Common myeloid progenitor, CD34-positive (primary cell): ENCODE measurements around the gene TGFB3.

ENCODE experiments used
- CTCF ChIA-PET: fragments of 350-600 bp; sonication (Branson Sonifier 250); formaldehyde crosslinking; loops from one replicate; lab custom pipeline; 2021; ENCODE audit warnings: antibody characterized with exemption; lab: Charles Lee
- POLR2A ChIA-PET: fragments of 350-600 bp; sonication (Branson Sonifier 250); formaldehyde crosslinking; loops from one replicate; lab custom pipeline; 2021; ENCODE audit warnings: antibody characterized with exemption; lab: Charles Lee
- DNase-seq, 3 donors: peaks; one replicate each; pipeline versions ENCODE4 v3.0.0 to v3.0.0-alpha.2; 2013
- H3K27ac ChIP-seq, 2 experiments: 1 replicate in 1 of 2; 2 replicates in 1 of 2; pipeline ENCODE4 v1.7.0; 2013; ENCODE audit warnings: inconsistent platforms in 2 of 2, low read length in 2 of 2, mild to moderate bottlenecking in 2 of 2, low read depth in 1 of 2, moderate library complexity in 1 of 2; ENCODE audit not compliant: severe bottlenecking in 2 of 2, insufficient read depth in 1 of 2, poor library complexity in 1 of 2
- H3K27me3 ChIP-seq, 5 experiments: replicated peaks in 2 of 5; 1 replicate in 3 of 5; 2 replicates in 2 of 5; pipeline versions ENCODE4 v1.6.1 to v1.7.0; 2013; ENCODE audit warnings: low read length in 4 of 5, mild to moderate bottlenecking in 2 of 5, moderate library complexity in 2 of 5, inconsistent platforms in 1 of 5; ENCODE audit not compliant: insufficient read depth in 5 of 5, control insufficient read depth in 4 of 5
- H3K36me3 ChIP-seq, 4 experiments: 1 replicate in 2 of 4; 2 replicates in 2 of 4; pipeline versions ENCODE4 v1.6.1 to v1.7.0; 2013; ENCODE audit warnings: low read length in 3 of 4, control low read depth in 1 of 4, mild to moderate bottlenecking in 1 of 4; ENCODE audit not compliant: control insufficient read depth in 4 of 4, insufficient read depth in 4 of 4
- H3K4me1 ChIP-seq, 4 experiments: 1 replicate in 3 of 4; 2 replicates in 1 of 4; pipeline versions ENCODE4 v1.6.1 to v1.7.1; 2013; ENCODE audit warnings: low read length in 3 of 4, mild to moderate bottlenecking in 3 of 4, control low read depth in 1 of 4, inconsistent platforms in 1 of 4, moderate library complexity in 1 of 4; ENCODE audit not compliant: control insufficient read depth in 4 of 4, insufficient read depth in 4 of 4; ENCODE audit errors: control extremely low read depth in 1 of 4
- H3K4me3 ChIP-seq, 7 experiments: 1 replicate in 4 of 7; 2 replicates in 3 of 7; pipeline versions ENCODE4 v1.5.1 to v1.7.0; 2013; ENCODE audit warnings: mild to moderate bottlenecking in 7 of 7, low read length in 6 of 7, moderate library complexity in 6 of 7, inconsistent platforms in 2 of 7, low read depth in 2 of 7, control low read depth in 1 of 7; ENCODE audit not compliant: insufficient read depth in 4 of 7, control insufficient read depth in 1 of 7; ENCODE audit errors: extremely low read depth in 1 of 7
- H3K9me3 ChIP-seq, 5 experiments: 1 replicate in 4 of 5; 2 replicates in 1 of 5; pipeline versions ENCODE4 v1.6.1 to v1.7.1; 2013; ENCODE audit warnings: low read length in 4 of 5, mild to moderate bottlenecking in 2 of 5, inconsistent platforms in 1 of 5, low read depth in 1 of 5, moderate library complexity in 1 of 5; ENCODE audit not compliant: control insufficient read depth in 4 of 5, insufficient read depth in 2 of 5; ENCODE audit errors: control extremely low read depth in 1 of 5
- WGBS: methylation state at CpG from one replicate; pipeline ENCODE4 v1.1.5; 2013; ENCODE audit not compliant: insufficient coverage; 5-methylcytosine and 5-hydroxymethylcytosine counted together

Gene TGFB3

GRCh38 chr14:75982266-75983018, 647 bp upstream of the TGFB3 start:
- H3K36me3 ChIP-seq, result no peaks in the 10 kb centered on the region
- WGBS, result 0% methylated on average over 64 of the region's 77 CpGs
- no peaks in the 10 kb centered on the region for H3K9me3 ChIP-seq
- ChIA-PET POLR2A (no interaction called here), CTCF (interaction anchor here (0.8 to 13.7 kb wide), 9 partner anchors 9 to 279 kb away, joined by 3 to 147 read pairs (median 4); no protein-coding TSS in a partner anchor)
- peak overlapping the region; percentile 63 to 89 (median 78) for H3K4me3 ChIP-seq
- peaks cover 0 to 2% (median 0%) of the 10 kb centered on the region in 5 experiments for H3K27me3 ChIP-seq
- peak; percentile 75 to 81 (median 79) for DNase-seq
- H3K27ac ChIP-seq, result peak overlapping the region in 1 of 2 experiments; percentile 62
- peaks cover 6 to 49% (median 40%) of the 10 kb centered on the region in 4 experiments for H3K4me1 ChIP-seq

GRCh38 chr14:75980856-75981255, 939 bp downstream of the TGFB3 start:
- Histone ChIP-seq H3K27me3 (peaks cover 0 to 2% (median 0%) of the 10 kb centered on the region in 5 experiments), H3K27ac (no peak overlapping the region), H3K9me3 (no peaks in the 10 kb centered on the region), H3K4me3 (no peak overlapping the region), H3K4me1 (peaks cover 6 to 42% (median 34%) of the 10 kb centered on the region in 4 experiments), H3K36me3 (no peaks in the 10 kb centered on the region)
- POLR2A ChIA-PET, result no interaction called here
- DNase-seq, result no peak
- 98% methylated on average over 7 of the region's 8 CpGs for WGBS
- CTCF ChIA-PET, result interaction anchor here (0.8 to 13.7 kb wide), 10 partner anchors 10 to 276 kb away, joined by 3 to 147 read pairs (median 4); no protein-coding TSS in a partner anchor

- no peak overlapping the region for H3K4me3 ChIP-seq
- CTCF ChIA-PET, result interaction anchor here (0.8 to 13.7 kb wide), 14 partner anchors 11 to 416 kb away, joined by 3 to 147 read pairs (median 3); no protein-coding TSS in a partner anchor
- WGBS, result 89% methylated on average over 14 of the region's 27 CpGs
- no peak overlapping the region for H3K27ac ChIP-seq
- H3K4me1 ChIP-seq, result peaks cover 4 to 37% (median 30%) of the 10 kb centered on the region in 4 experiments
- H3K9me3 ChIP-seq, result no peaks in the 10 kb centered on the region
- peaks cover 0 to 2% (median 0%) of the 10 kb centered on the region in 5 experiments for H3K27me3 ChIP-seq
- POLR2A ChIA-PET, result no interaction called here
- no peak for DNase-seq
- no peaks in the 10 kb centered on the region for H3K36me3 ChIP-seq
Measured at GRCh38 chr14:75979648-75980565, 1.9 kb downstream of the TGFB3 start.

GRCh38 chr14:75979071-75979571, 2.7 kb downstream of the TGFB3 start:
- ChIA-PET POLR2A (no interaction called here), CTCF (interaction anchor here (0.8 to 13.7 kb wide), 14 partner anchors 10 to 417 kb away, joined by 3 to 147 read pairs (median 3); no protein-coding TSS in a partner anchor)
- WGBS, result 7% methylated on average over 12 of the region's 14 CpGs
- peaks cover 4 to 37% (median 30%) of the 10 kb centered on the region in 4 experiments for H3K4me1 ChIP-seq
- peak; percentile 31 to 38 (median 34) for DNase-seq
- peaks cover 0 to 2% (median 0%) of the 10 kb centered on the region in 5 experiments for H3K27me3 ChIP-seq
- no peaks in the 10 kb centered on the region for H3K9me3 ChIP-seq
- H3K27ac ChIP-seq, result no peak overlapping the region
- peak overlapping the region in 2 of 7 experiments; percentile 26 to 57 for H3K4me3 ChIP-seq
- no peaks in the 10 kb centered on the region for H3K36me3 ChIP-seq

GRCh38 chr14:75978249-75978731, 3.5 kb downstream of the TGFB3 start:
- H3K36me3 ChIP-seq, result no peaks in the 10 kb centered on the region
- H3K4me3 ChIP-seq, result no peak overlapping the region
- 42% methylated on average over 7 of the region's 10 CpGs for WGBS
- POLR2A ChIA-PET, result no interaction called here
- CTCF ChIA-PET, result interaction anchor here (0.9 to 13.7 kb wide), 8 partner anchors 9 to 401 kb away, joined by 3 to 147 read pairs (median 4); no protein-coding TSS in a partner anchor
- H3K27ac ChIP-seq, result no peak overlapping the region
- DNase-seq, result peak in 2 of 3 donors; percentile 28 to 55
- peaks cover 4 to 37% (median 30%) of the 10 kb centered on the region in 4 experiments for H3K4me1 ChIP-seq
- H3K9me3 ChIP-seq, result no peaks in the 10 kb centered on the region
- H3K27me3 ChIP-seq, result peaks cover 0 to 2% (median 0%) of the 10 kb centered on the region in 5 experiments

GRCh38 chr14:75977582-75977943, 4.2 kb downstream of the TGFB3 start:
- peaks cover 4 to 33% (median 26%) of the 10 kb centered on the region in 4 experiments for H3K4me1 ChIP-seq
- no CpG with 5 or more reads among the region's 3 CpGs for WGBS
- ChIA-PET POLR2A (no interaction called here), CTCF (interaction anchor here (1.4 to 13.7 kb wide), 4 partner anchors 9 to 267 kb away, joined by 3 to 147 read pairs (median 36); no protein-coding TSS in a partner anchor)
- no peak overlapping the region for H3K27ac ChIP-seq
- no peaks in the 10 kb centered on the region for H3K9me3 ChIP-seq
- no peaks in the 10 kb centered on the region for H3K36me3 ChIP-seq
- no peaks in the 10 kb centered on the region for H3K27me3 ChIP-seq
- no peak overlapping the region for H3K4me3 ChIP-seq
- no peak for DNase-seq
